H9 (cell line): ENCODE data around the gene TDRD7. TPM values are rescaled to one million over a fixed set of nuclear protein-coding genes. Genes with fewer than 3 reads are reported as not detected.

ENCODE experiments used
- DNase-seq: peaks from one replicate; pipeline ENCODE4 v3.0.0-alpha.2; 2017
- H2AFZ ChIP-seq: one replicate; pipeline ENCODE4 v1.6.1; 2013; ENCODE audit warnings: mild to moderate bottlenecking, low read length, control low read depth, moderate library complexity
- H2AK5ac ChIP-seq: 2 replicates; pipeline ENCODE4 v1.6.1; 2013; ENCODE audit warnings: low read length, control low read depth, mixed read lengths; ENCODE audit not compliant: insufficient read length
- H2BK120ac ChIP-seq: one replicate; pipeline ENCODE4 v1.6.1; 2013; ENCODE audit warnings: low read depth, mild to moderate bottlenecking, low read length, control low read depth, inconsistent platforms; ENCODE audit not compliant: poor library complexity, severe bottlenecking
- H2BK12ac ChIP-seq: 2 replicates; pipeline ENCODE4 v1.6.1; 2013; ENCODE audit warnings: low read length, control low read depth, mixed read lengths, low read depth; ENCODE audit not compliant: insufficient read length
- H2BK15ac ChIP-seq: 2 replicates; pipeline ENCODE4 v1.6.1; 2013; ENCODE audit warnings: low read depth, low read length, control low read depth
- H2BK20ac ChIP-seq: one replicate; pipeline ENCODE4 v1.6.1; 2013; ENCODE audit warnings: low read depth, mild to moderate bottlenecking, low read length, control low read depth, inconsistent platforms; ENCODE audit not compliant: poor library complexity, severe bottlenecking
- H2BK5ac ChIP-seq: 2 replicates; pipeline ENCODE4 v1.6.1; 2013; ENCODE audit warnings: low read length, control low read depth, mixed read lengths; ENCODE audit not compliant: insufficient read length
- H3K14ac ChIP-seq: 2 replicates; pipeline ENCODE4 v1.6.1; 2013; ENCODE audit warnings: low read length, control low read depth; ENCODE audit not compliant: insufficient read depth
- H3K18ac ChIP-seq: 2 replicates; pipeline ENCODE4 v1.6.1; 2013; ENCODE audit warnings: low read depth, mild to moderate bottlenecking, mixed read lengths, low read length, control low read depth; ENCODE audit not compliant: insufficient read length
- H3K23ac ChIP-seq: 2 replicates; pipeline ENCODE4 v1.6.1; 2013; ENCODE audit warnings: low read length, control low read depth, mixed read lengths, low read depth; ENCODE audit not compliant: insufficient read length
- H3K23me2 ChIP-seq: 2 replicates; pipeline ENCODE4 v1.6.1; 2013; ENCODE audit warnings: low read depth, mild to moderate bottlenecking, mixed read lengths, low read length, control low read depth; ENCODE audit not compliant: insufficient read length, poor library complexity, severe bottlenecking
- H3K27ac ChIP-seq: 2 replicates; pipeline ENCODE4 v1.5.1; 2013; ENCODE audit warnings: low read length, control low read depth, mixed read lengths, low read depth; ENCODE audit not compliant: insufficient read length
- H3K27me3 ChIP-seq: 2 replicates; pipeline ENCODE4 v1.6.1; 2013; ENCODE audit warnings: low read length, control low read depth, inconsistent platforms; ENCODE audit not compliant: insufficient read depth
- H3K4ac ChIP-seq: 2 replicates; pipeline ENCODE4 v1.6.1; 2013; ENCODE audit warnings: low read depth, mild to moderate bottlenecking, control low read depth, inconsistent platforms, low read length, moderate library complexity
- H3K4me1 ChIP-seq: 2 replicates; pipeline ENCODE4 v1.6.1; 2013; ENCODE audit warnings: low read length, control low read depth, inconsistent platforms; ENCODE audit not compliant: insufficient read depth
- H3K4me2 ChIP-seq: 2 replicates; pipeline ENCODE4 v1.6.1; 2013; ENCODE audit warnings: low read length, control low read depth, mixed read lengths; ENCODE audit not compliant: insufficient read length, insufficient read depth
- H3K56ac ChIP-seq: 2 replicates; pipeline ENCODE4 v1.6.1; 2013; ENCODE audit warnings: low read depth, mild to moderate bottlenecking, mixed read lengths, low read length, control low read depth; ENCODE audit not compliant: insufficient read length
- H3K79me1 ChIP-seq: 2 replicates; pipeline ENCODE4 v1.6.1; 2013; ENCODE audit warnings: low read depth, mild to moderate bottlenecking, moderate library complexity, low read length, control low read depth, inconsistent platforms; ENCODE audit not compliant: insufficient read depth, poor library complexity, severe bottlenecking
- H3K79me2 ChIP-seq: 2 replicates; pipeline ENCODE4 v1.6.1; 2013; ENCODE audit warnings: low read length, control low read depth, inconsistent platforms; ENCODE audit not compliant: insufficient read depth
- H3K9ac ChIP-seq: 2 replicates; pipeline ENCODE4 v1.6.1; 2013; ENCODE audit warnings: low read length, control low read depth, mixed read lengths; ENCODE audit not compliant: insufficient read length; ENCODE audit errors: extremely low read depth
- H3K9me3 ChIP-seq: one replicate; pipeline ENCODE4 v1.6.1; 2013; ENCODE audit warnings: low read depth, low read length, inconsistent platforms; ENCODE audit not compliant: control insufficient read depth
- H3T11ph ChIP-seq: one replicate; pipeline ENCODE4 v1.6.1; 2013; ENCODE audit warnings: mild to moderate bottlenecking, low read length, control low read depth, inconsistent platforms
- H4K20me1 ChIP-seq: one replicate; pipeline ENCODE4 v1.6.1; 2013; ENCODE audit not compliant: control insufficient read depth, insufficient read length, insufficient read depth
- H4K5ac ChIP-seq: 2 replicates; pipeline ENCODE4 v1.6.1; 2013; ENCODE audit warnings: low read depth, mild to moderate bottlenecking, mixed read lengths, low read length, control low read depth; ENCODE audit not compliant: insufficient read length
- H4K8ac ChIP-seq: replicated peaks from 2 replicates; pipeline ENCODE4 v1.6.1; 2013; ENCODE audit warnings: low read length, control low read depth, mixed read lengths, low read depth; ENCODE audit not compliant: insufficient read length
- H4K91ac ChIP-seq: 2 replicates; pipeline ENCODE4 v1.6.1; 2013; ENCODE audit warnings: low read depth, mild to moderate bottlenecking, moderate library complexity, mixed read lengths, low read length, control low read depth; ENCODE audit not compliant: insufficient read length
- H3K27ac Mint-ChIP-seq, 3 experiments: 2 replicates in 2 of 3; 3 replicates in 1 of 3; pipeline ENCODE4 v1.8.0; 2020 to 2021; ENCODE audit warnings: mixed read lengths in 3 of 3, mild to moderate bottlenecking in 1 of 3, moderate library complexity in 1 of 3
- H3K27me3 Mint-ChIP-seq: 2 replicates; pipeline ENCODE4 v1.8.0; 2021; ENCODE audit warnings: low read depth, mild to moderate bottlenecking, moderate library complexity, mixed read lengths
- H3K36me3 Mint-ChIP-seq, 3 experiments: 2 replicates in 2 of 3; 3 replicates in 1 of 3; pipeline ENCODE4 v1.8.0; 2020 to 2021; ENCODE audit warnings: low read depth in 3 of 3, mixed read lengths in 3 of 3; ENCODE audit not compliant: insufficient read depth in 1 of 3
- H3K4me1 Mint-ChIP-seq, 2 experiments: 2 replicates each; pipeline ENCODE4 v1.8.0; 2020; ENCODE audit warnings: mixed read lengths in 2 of 2
- H3K4me3 Mint-ChIP-seq, 2 experiments: 2 replicates in 1 of 2; 3 replicates in 1 of 2; pipeline ENCODE4 v1.8.0; 2020 to 2021; ENCODE audit warnings: mild to moderate bottlenecking in 2 of 2, mixed read lengths in 2 of 2, moderate library complexity in 1 of 2
- H3K9me3 Mint-ChIP-seq, 2 experiments: 2 replicates in 1 of 2; 3 replicates in 1 of 2; pipeline ENCODE4 v1.8.0; 2020; ENCODE audit warnings: mild to moderate bottlenecking in 2 of 2, mixed read lengths in 2 of 2, moderate library complexity in 1 of 2
- CTCF ChIP-seq: fragments of 200-600 bp; sonication (generic); conservative IDR thresholded peaks from 3 replicates; pipeline ENCODE4 v1.8.0; 2021; ENCODE audit warnings: antibody characterized with exemption, mild to moderate bottlenecking
- WGBS: extraction: QIAGEN DNeasy Blood & Tissue Kit; methylation state at CpG from one replicate; pipeline ENCODE4 v1.1.7; 2013; ENCODE audit warnings: missing lambda C conversion rate, low lambda C conversion rate, mixed read lengths; ENCODE audit not compliant: insufficient read length; ENCODE audit errors: extremely low coverage; 5-methylcytosine and 5-hydroxymethylcytosine counted together
- total RNA-seq: library from RNA; stranded (reverse); gene quantifications from 2 replicates; pipeline ENCODE4 v1.2.1, GENCODE V29; 2021

The TDRD7 gene
- total RNA-seq, 1 experiment from 2014 or later: 5.1 TPM

GRCh38 chr9:97480174-97480573, 68.3 kb downstream of the TDRD7 start:
- H3K9me3 Mint-ChIP-seq: no peaks in the 10 kb centered on the region
- Histone ChIP-seq H2BK120ac (no peak overlapping the region), H4K20me1 (no peaks in the 10 kb centered on the region), H3K79me2 (no peaks in the 10 kb centered on the region), H2BK5ac (no peak overlapping the region), H3K56ac (no peak overlapping the region), H3K14ac (no peak overlapping the region), H2BK15ac (no peak overlapping the region), H2BK20ac (no peak overlapping the region), H2BK12ac (no peak overlapping the region), H4K5ac (no peak overlapping the region), H4K91ac (no peak overlapping the region), H3K4me1 (no peaks in the 10 kb centered on the region), H3K4ac (no peak overlapping the region), H3K23me2 (no peaks in the 10 kb centered on the region), H3K18ac (no peak overlapping the region), H3K23ac (no peak overlapping the region), H3K9me3 (no peaks in the 10 kb centered on the region), H3K9ac (no peak overlapping the region), H2AK5ac (no peak overlapping the region), H3K27ac (no peak overlapping the region), H4K8ac (no peak overlapping the region), H3K27me3 (no peaks in the 10 kb centered on the region), H2AFZ (no peak overlapping the region), H3K79me1 (no peaks in the 10 kb centered on the region), H3T11ph (no peak overlapping the region), H3K4me2 (no peak overlapping the region)
- WGBS: no CpG with 5 or more reads among the region's 1 CpG
- no peak for DNase-seq
- H3K4me1 Mint-ChIP-seq: peaks cover 0 to 4% of the 10 kb centered on the region in 2 experiments; a peak in 1 of 4 replicates
- no peak overlapping the region for H3K27ac Mint-ChIP-seq
- no peaks in the 10 kb centered on the region for H3K27me3 Mint-ChIP-seq
- H3K4me3 Mint-ChIP-seq: no peak overlapping the region
- TF ChIP-seq CTCF: no peak
- 0 out of 7 replicates have a peak, but pooled peaks cover 0 to 5% (median 0%) of the 10 kb centered on the region in 3 experiments for H3K36me3 Mint-ChIP-seq
